DMS53 treated with DMSO at 0.1 percent for 48 hours (cell line): ENCODE measurements around the gene PPP2R3B.
"Not testable (repeated sequence)": the region's sequence is repeated elsewhere in the genome, so short reads cannot be mapped to it uniquely, and the experiment has no call there.

Source experiments
- DNase-seq: peaks from one replicate; lab custom pipeline; 2025; ENCODE audit not compliant: unreplicated experiment; lab: John Stamatoyannopoulos, UW

PPP2R3B gene

DNA sequence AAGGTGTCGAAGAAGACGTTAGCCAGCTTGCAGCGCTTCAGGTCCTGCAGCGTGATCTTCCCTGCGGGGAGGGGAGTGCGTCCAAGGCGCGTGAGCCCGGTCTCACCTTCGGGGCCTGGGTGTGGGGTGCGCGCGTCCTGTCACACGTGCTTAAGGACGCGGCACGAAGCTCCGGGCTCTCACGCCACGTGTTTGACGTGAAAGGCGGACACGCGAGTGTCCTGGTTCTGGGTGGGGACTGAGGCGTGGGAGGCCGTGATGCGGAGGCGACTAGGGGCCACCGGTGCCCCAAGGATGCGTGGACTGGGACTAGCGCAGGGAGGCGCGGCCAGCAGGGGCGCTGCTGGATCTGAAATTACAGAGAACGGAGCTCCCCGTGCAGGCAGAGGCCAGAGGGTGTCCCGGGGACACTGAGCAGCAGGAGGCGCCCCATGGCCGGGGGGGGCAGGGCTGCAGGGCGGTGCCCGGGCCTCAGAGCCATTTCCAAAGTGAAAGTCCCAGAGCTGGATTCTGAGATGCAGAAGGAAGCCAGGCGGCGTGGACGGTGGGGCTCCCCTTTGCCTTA is 47.8 kb downstream of the PPP2R3B start:
- no peak for DNase-seq

DNA sequence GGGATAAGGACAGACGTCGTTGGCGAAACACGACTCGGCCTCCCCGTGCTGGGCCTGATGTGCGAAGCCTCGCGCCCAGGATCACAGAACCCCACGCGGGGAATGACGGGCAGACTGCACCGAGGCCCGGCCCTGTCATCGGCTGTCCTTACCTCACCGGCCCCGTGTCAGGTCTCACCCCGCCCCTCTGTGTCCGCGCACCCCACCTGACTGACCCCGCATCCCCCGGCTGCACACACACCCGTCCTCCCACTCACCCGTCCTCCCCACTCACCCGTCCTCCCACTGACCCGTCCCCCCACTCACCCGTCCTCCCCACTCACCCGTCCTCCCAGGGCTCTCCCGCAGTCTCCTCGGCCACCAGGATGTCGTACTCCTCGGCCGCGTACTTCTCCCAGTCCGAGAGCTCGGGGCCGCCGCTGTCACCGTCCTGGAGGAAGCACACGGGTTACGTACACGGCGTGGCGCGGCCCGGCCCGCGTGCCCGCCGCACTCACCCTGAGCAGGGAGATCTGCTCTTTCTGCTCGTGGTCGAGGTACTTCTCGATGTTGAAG is 48.3 kb downstream of the PPP2R3B start:
- no peak for DNase-seq

DNA sequence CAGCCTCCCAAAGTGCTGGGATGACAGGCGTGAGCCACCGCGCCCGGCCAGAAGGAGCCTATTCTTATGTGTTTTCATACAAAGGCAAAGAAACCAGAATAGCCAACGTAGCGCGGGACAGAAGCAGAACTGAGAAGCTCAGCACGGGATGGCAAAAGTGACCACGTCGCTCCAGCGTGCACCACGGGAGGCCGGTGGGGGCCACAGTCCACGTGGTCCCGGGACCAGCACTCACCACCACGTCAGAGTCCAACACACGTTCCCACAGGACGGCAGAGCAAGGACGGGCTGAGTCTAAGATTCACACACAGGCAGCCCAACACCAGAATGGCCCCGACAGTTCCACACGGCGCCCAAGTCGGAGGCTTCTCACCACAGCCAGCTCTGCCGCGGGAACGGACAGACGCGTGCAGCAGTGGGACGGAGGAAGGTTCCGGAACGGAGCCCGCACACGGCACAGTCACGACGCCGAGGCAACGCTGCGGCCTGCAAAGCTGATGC is 49.3 kb downstream of the PPP2R3B start:
- DNase-seq: no peak

DNA sequence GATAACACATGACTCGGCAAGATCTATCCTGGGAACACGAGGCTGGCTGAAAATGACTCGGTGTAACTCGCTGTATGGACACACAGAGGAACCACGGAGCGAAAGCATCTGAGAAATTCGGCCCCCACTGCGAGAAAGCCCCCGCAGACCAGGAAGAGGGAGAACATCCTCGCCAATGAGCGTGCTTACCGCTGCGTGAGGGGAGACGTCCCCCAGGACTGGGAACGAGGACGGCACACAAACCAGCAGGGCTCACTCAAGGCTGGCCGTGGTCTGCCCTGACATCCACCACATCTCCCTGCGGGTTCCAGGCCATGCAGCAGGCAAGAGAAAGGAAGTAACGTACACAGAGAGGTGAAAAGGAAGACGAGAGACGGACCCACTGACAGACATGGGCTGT is 50.5 kb downstream of the PPP2R3B start:
- DNase-seq: no peak

DNA sequence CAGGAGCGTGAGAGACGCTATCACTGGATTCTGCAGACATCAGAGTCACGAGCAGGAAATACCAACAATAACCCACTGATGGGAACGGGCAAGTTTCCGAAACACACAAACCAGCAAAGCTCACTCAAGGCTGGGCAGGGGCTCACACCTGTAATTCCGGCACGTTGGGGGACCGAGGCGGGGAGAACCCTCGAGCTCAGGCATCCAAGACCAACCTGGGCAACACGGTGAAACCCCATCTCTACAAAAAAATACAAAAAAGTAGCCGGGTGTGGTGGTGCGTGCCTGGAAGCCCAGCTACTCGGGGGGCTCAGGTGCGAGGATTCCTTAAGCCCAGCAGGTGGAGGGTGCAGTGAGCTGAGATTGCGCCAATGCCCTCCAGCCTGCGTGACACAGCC is 51.0 kb downstream of the PPP2R3B start:
- DNase-seq: no peak

DNA sequence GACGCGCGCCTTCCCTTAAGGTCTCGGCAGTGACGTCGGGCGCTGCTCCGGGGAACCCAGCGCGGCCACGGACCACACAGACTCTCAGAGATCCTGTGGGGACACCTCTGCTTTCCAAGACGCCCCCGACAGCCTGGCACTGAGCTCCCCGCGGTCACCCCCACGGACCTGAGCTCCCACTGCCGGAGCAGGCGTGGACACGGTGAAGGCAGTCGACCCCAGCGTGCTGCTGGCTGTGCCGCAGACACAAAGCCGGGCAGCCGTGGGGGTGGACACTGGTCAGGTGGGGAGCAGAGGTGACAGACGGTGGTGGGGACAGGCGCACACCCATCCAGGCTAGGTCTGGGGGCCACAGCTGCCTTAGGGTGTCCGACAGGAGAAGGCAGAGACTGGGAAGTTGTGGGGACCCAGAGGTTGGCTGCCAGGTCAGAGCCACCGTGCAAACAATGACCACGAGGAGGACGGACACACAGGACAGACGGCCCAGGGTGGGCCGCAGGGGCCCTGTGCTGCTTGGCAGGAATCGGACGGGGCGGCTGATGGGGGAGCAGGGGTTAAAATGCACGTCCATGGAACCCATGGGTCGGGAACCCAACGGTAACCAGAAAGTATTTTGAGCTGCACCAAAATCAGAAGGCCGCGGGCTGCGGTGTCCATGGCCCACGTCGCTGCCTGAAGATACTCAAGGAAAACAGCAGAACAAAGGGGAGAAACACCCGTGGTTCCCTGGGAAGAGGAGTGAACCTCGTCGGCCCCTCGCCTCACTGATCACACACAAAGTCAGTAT is 51.5 kb downstream of the PPP2R3B start:
- DNase-seq: no peak

DNA sequence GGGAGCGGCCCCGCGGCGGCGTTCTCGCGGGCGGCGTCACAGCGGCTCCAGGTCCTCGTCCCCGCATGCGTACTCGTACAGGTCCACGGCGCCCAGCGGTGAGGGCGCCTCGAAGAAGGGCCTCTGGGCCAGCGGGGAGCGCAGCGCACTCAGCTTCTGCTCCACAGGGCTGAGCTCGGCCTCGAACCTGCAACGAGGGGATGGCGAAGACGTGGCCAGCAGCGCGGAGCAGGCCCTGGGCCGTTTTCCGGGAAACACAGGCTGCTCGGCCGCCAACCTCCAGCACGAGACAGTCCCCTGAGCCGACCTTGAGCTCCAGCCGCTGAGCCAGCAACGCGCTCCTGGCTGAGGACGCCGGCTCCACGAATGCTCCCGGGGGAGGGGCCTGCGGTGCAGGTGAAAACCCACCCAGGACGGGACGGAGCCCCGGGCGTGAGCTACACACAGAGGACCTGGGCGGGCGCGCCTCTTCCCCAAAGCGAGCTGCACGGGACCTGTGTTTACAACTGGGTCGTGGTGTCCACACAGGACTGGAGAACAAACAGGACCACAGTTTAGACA is 52.3 kb downstream of the PPP2R3B start:
- DNase-seq: no peak

DNA sequence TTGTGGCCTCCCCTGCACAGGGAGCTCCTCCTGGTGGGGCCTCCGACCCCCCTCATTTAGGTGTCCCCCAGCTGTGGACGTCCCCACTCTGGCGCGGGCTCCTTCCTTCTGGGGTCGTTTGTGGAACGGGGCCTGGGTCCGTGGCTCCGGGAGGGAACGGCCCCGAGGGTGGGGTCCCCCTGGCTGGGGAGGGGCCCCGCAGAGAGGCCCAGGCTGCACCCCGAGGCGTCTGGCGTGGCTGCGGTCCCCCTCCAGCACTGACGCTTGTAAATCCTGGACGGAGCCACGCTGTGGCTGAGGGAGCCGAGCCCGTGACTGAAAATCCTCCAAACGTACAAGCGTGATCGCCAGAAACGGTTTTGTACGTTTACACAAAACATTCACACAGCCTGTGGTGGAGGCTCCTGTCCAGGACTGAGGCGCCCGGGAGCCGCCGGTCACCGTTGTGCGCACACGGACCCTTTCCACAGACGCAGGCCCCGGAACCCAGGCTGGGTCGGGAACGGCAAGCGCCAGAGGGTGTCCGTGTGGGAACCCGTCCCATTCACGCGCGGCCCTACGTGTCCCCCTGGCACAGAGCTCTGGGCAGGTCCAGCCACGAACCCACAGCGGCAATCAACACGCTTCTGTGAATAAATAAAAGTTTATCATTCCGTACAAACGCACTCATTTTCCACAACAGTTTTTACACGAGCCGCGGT is 52.9 kb downstream of the PPP2R3B start:
- no peak for DNase-seq

DNA sequence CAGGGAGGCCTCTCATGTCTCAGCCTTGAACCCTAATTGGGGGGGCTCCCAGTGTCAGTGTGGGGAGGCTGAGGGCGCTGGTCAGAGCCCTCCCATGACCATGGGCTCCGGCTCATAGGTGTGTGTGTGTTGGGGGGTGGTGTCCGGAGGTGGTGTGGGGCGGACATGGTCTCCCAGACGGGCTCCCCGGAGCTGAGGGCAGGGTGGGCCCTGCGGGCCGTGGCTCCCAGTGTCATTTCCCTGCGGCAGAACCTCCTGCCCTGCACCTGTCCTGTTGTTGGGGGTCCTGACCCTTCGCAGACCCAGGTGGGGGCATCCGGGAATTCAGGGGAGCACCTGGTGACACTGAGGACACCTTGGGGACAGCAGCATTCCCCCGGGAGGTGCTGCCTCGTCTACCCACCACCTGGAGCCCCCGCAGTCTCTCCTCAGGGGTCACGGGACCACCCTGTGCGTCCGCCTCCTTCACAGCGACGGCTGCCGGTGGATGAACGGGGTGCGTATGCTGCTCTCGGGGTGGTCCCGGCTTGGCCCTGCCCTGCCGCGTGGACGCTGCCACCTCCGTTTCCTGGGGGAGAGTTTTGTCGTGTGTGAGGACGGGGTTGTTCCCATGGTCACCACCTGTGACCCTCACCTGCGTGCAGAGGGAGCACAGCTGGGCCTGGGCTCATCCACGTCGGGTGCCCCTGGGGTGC is 53.6 kb downstream of the PPP2R3B start:
- DNase-seq: no peak

DNA sequence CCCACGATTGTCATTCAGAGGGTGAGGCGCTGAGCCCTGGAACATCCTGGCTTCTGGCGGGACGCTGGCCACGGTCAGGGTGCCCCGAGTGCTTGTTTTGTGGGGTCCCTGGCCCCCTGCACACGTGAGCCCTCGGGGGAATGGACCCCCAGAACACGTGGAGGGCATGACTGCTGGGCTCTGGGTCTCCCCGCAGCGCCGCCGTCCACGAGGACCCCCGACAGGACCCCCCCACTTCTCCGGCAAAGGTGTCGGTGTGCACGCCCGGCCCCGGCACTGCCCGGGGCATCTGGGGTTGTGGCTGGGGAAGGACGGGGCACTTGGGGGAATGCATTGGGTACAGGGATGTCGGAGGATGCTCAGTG is 54.2 kb downstream of the PPP2R3B start:
- no peak for DNase-seq

DNA sequence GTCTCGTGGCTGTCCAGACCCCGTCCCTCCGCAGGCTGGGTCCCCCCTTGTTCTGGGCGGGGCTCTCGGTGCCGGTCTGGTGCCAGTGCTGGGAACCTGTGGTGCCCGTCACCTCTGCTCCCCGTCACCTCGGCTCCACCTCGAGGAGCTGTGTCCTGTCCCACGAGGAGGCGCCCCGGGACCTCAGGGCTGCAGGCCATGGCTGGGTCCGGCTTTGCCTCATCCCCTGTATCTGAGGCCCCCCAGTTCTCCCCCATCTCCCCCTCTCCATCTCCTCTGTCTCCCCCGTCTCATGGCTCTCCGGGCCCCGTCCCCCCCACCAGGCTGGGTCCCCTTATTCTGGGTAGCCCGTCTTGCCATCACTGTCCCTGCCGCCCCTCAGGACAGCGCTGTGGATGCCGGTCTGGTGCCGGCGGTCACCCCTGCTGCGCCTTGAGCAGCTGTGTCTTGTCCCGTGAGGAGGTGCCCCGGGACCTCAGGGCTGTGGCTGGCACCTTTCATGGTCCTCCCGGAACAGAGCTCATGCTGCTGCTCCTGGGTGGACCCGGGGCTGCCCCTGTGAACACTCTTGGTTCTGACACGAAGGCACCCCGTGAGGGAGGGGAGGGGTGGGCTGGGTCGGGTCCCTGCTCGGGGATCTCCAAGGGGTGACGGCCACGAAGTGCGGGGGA is 54.7 kb downstream of the PPP2R3B start:
- no peak for DNase-seq

DNA sequence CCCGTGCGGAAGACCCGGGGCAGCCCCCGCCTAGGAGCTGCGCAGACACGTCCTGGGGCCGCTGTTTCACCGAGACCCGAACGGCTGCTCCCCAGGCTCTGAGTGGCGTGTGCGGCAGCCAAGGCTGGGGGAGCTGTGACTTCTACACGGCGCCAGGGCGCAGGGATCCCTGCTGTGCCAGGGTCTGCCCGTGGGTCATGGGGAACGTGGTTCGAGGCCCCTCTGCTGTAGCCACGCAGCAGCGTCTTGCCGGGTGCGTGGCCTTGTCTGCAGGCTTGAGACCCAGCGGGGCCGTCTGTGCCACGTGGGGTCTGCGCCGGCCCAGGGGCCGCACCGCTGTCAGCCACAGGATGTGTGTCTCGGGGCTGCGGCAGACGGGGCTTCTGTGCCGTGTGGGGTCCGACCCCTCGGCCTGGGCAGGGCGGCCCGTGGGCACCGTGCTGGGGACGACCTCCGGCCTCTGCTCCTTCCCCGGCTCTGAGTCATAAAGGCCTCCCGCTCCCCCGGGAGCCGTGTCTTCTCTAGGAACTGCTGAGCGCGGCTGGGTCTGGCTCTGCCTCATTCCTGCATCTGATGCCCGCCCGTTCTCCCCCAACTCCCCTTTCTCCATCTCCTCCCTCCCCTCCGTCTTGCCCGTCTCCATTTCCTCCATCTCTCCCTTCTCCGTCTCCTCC is 55.4 kb downstream of the PPP2R3B start:
- DNase-seq: no peak

DNA sequence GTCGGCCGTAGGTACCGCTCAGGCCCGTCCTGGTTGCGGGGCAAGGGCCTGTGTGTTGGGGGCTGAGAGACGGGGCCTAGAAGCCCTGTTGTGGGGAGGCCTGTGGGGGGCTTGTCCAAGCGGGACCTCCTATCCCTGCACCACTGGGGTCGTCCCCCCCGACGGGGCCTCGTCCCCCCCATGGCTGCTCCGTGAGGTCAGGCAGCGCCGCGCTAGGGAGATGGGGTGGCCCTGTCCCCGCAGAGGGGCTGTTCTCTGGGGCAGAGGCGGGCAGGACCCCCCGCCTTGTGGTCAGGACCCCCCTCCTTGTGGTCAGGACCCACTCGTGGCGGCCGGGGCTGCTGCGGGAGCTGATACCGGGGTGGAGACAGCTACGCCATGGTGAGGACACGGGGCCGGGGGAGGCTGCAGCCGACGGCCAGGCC is 56.0 kb downstream of the PPP2R3B start:
- no peak for DNase-seq

DNA sequence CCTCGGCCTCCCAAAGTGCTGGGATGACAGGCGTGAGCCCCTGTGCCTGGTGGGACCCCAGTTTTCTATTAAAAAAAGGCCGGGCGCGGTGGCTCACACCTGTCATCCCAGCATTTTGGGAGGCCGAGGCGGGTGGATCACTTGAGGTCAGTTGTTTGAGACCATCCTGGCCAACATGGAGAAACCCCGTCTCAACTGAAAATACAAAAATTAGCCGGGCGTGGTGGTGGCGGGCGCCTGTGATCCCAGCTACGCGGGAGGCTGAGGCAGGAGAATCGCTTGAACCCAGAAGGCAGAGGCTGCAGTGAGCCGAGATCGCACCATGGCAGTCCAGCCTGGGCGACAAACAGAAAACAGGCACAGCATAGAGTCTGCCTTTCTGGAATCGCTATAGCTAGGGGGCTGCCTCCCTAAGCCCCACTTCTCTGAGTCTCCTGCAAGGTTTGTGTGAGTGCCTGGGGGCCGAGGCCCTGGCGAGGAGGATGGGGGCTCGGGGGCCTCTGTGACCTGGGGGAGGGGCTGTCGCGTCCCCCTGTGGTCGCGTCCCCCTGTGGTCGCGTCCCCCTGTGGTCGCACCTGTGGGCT is 56.5 kb downstream of the PPP2R3B start:
- DNase-seq: not testable (repeated sequence)

DNA sequence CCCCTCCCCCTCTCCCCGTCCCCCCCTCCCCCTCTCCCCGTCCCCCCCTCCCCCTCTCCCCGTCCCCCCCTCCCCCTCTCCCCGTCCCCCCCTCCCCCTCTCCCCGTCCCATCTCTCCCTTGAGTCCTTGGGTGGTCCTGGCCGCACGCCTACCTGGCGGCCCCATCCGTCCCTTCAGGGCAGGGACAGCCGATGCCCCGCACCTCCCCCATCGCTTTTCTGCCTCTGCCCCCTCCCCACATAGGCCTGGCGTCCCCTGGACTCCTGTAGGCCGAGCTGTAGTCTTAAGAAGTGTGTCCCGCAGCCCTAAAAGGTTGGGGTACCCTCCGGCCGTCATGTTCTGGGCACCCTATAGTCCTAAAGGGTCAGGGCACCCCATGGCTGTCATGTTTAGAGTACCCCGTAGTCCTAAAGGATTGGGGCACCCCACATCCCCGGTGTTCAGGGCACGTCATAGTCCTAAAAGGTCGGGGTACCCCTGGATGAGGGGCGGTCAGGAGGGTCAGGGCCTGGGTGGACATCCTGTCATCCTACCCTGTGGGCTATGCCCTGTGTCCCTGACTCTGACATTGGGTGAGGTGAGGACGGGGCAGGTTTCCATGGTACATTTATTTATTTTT is 57.3 kb downstream of the PPP2R3B start:
- DNase-seq: no peak

DNA sequence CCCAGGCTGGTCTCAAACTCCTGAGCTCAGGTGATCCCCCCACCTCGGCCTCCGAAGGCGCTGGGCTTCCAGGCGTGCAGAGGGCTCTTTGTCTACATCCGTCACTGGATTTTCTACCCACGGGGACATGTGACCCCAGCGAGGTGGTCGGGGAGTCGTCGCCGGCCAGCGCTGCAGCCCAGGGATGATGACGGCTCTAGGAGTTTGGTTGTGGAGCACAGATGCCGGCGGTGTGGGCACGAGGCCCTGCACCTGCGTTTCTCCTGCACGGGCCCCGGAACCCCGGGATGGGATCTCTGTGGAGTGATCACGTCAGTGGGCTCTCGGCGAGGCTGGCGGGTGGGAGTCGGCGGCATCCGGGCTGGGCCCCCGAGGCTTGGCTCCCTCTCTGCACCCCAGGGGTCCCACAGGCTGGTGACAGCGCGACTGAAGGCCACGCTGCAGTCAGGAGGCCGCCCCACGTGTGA is 59.0 kb downstream of the PPP2R3B start:
- DNase-seq: no peak

DNA sequence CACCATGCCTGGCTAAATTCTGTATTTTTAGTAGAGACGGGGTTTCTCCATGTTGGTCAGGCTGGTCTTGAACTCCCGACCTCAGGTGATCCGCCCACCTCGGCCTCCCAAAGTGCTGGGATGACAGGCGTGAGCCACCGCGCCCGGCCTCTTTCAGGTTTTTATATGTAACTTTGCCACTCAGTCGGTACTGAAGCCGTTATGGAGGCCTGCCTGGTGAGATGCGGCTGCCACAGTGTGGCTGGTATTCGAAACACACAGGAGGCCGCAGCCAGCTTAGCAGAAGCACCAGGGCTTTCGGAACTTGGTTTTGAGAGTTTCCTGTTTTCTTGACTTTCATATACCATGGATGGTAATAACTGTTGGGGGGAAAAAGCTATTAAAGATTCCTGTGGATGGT is 62.0 kb downstream of the PPP2R3B start:
- DNase-seq: not testable (repeated sequence)

DNA sequence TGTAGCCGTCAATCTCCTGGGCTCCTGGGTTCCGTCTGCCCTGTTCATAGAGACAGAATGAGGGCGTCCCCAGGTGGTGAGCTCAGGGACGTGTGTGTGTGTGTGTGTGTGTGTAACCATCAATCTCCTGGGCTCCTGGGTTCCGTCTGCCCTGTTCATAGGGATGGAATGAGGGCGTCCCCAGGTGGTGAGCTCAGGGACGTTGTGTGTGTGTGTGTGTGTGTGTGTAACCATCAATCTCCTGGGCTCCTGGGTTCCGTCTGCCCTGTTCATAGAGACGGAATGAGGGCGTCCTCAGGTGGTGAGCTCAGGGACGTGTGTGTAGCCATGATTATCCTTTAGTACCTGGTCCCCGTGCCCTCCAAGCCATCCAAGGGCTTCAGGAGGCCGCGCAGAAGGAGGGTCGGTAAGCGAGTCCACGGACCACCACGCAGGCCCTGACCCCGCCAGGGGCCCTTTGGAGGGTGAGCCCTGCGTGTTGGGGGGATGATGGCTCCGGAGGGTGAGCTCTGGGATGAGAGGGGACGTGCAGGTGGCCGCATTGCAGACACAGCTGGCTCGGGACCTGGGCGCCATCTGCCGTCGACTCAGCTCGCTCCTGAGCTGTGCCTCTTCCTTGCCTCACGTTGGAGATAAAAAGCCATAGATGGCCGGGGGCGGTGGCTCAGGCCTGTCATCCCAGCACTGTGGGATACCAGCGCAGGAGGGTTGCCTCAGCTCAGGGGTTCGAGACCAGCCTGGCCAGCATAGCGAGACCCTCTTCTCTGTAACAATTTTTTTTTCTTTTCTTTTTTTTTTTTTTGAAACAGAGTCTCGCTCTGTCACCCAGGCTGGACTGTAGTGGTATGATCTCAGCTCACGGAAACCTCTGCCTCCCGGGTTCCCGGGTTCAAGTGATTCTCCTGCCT is 62.7 kb downstream of the PPP2R3B start:
- DNase-seq: no peak
